Tibial artery (tissue), 4 donors: ENCODE data around the gene TRPC1.

Experiments used
- DNase-seq, 2 donors: peaks; one replicate each; pipeline ENCODE4 v3.0.0-alpha.2; 2019
- H3K27ac ChIP-seq, 2 donors: fragments of 200-600 bp; sonication (generic) in 1 of 2; 1 replicate in 1 of 2; 2 replicates in 1 of 2; pipeline ENCODE4 v1.5.1; 2018 to 2019; ENCODE audit warnings: mild to moderate bottlenecking in 1 of 2
- H3K27me3 ChIP-seq, 2 donors: fragments of 200-600 bp; sonication (generic) in 1 of 2; one replicate each; pipeline versions ENCODE4 v1.5.1 to v1.6.0; 2016 to 2019
- H3K36me3 ChIP-seq, 3 donors: fragments of 200-600 bp; sonication (generic) in 2 of 3; one replicate each; pipeline ENCODE4 v1.5.1; 2016 to 2019; ENCODE audit warnings: mild to moderate bottlenecking in 2 of 3
- H3K4me1 ChIP-seq, 4 donors: fragments of 200-600 bp; sonication (generic) in 2 of 4; 1 replicate in 3 of 4; 2 replicates in 1 of 4; pipeline ENCODE4 v1.5.1; 2016 to 2019
- H3K4me3 ChIP-seq, 2 donors: fragments of 200-600 bp; sonication (generic) in 1 of 2; 1 replicate in 1 of 2; 2 replicates in 1 of 2; pipeline ENCODE4 v1.5.1; 2018 to 2019; ENCODE audit warnings: mild to moderate bottlenecking in 2 of 2
- H3K9me3 ChIP-seq, 3 donors: fragments of 200-600 bp; sonication (generic) in 1 of 3; one replicate each; pipeline ENCODE4 v1.5.1; 2016 to 2019
- intact Hi-C: fragments of 100-400 bp; cut with DNase I; formaldehyde crosslinking; loops from one replicate; pipeline ENCODE4 v1.15.0; 2023; ENCODE audit warnings: low total_unique reads
- TF ChIP-seq, protein P1 (sequence below), 2 experiments: fragments of 200-600 bp in 1 of 2; fragments of 450-650 bp in 1 of 2; IDR thresholded peaks; one replicate each; pipeline ENCODE4 v1.5.1; 2017 to 2019; ENCODE audit warnings: antibody characterized with exemption in 2 of 2, mild to moderate bottlenecking in 1 of 2, moderate library complexity in 1 of 2

TRPC1 gene

DNA sequence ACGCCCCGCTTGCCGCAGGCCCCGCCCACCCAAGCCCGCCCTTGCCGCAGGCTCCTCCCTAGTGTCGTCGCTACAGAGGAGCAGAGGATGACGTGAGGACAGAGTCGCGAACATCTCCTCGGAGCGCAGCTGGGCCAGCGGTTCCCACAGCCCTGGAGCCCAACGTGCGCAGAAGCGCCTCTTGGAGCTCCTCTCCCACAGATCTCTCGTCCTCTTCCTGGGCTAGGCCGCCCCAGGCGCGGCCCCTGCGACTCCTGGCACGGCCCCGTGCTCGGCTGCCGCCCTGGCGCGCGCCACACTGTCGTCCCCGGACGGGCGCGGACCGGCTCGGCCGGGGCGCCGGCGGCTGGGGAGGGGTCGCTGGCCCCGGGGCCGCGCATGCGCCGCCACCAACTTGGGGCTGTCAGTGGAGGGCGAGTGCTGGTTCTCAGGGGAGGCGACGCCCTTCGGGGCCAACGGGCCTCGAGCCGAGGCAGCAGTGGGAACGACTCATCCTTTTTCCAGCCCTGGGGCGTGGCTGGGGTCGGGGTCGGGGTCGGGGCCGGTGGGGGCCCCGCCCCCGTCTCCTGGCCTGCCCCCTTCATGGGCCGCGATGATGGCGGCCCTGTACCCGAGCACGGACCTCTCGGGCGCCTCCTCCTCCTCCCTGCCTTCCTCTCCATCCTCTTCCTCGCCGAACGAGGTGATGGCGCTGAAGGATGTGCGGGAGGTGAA, at the start of gene TRPC1:
Gene TRPC1 (plus strand): TSS at position 67 of the 714 bp plus-strand sequence. CDS start 526 bp downstream, at position 593.
- intact Hi-C loops, result no loop called here
- TF ChIP-seq, protein P1, sequence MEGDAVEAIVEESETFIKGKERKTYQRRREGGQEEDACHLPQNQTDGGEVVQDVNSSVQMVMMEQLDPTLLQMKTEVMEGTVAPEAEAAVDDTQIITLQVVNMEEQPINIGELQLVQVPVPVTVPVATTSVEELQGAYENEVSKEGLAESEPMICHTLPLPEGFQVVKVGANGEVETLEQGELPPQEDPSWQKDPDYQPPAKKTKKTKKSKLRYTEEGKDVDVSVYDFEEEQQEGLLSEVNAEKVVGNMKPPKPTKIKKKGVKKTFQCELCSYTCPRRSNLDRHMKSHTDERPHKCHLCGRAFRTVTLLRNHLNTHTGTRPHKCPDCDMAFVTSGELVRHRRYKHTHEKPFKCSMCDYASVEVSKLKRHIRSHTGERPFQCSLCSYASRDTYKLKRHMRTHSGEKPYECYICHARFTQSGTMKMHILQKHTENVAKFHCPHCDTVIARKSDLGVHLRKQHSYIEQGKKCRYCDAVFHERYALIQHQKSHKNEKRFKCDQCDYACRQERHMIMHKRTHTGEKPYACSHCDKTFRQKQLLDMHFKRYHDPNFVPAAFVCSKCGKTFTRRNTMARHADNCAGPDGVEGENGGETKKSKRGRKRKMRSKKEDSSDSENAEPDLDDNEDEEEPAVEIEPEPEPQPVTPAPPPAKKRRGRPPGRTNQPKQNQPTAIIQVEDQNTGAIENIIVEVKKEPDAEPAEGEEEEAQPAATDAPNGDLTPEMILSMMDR (IDR thresholded peaks at IDR 0.05), result no peak
- peak; percentile 63 to 87 for DNase-seq
- H3K4me1 ChIP-seq, result peaks cover 0 to 24% (median 3%) of the 10 kb centered on the region in 4 donors
- H3K9me3 ChIP-seq, result no peaks in the 10 kb centered on the region
- peak within 1 kb of the TSS; percentile 78 to 95 for H3K27ac ChIP-seq
- no peaks in the 10 kb centered on the region for H3K27me3 ChIP-seq
- peak within 1 kb of the TSS; percentile 73 to 87 for H3K4me3 ChIP-seq
- H3K36me3 ChIP-seq, result no peaks in the 10 kb centered on the region

DNA sequence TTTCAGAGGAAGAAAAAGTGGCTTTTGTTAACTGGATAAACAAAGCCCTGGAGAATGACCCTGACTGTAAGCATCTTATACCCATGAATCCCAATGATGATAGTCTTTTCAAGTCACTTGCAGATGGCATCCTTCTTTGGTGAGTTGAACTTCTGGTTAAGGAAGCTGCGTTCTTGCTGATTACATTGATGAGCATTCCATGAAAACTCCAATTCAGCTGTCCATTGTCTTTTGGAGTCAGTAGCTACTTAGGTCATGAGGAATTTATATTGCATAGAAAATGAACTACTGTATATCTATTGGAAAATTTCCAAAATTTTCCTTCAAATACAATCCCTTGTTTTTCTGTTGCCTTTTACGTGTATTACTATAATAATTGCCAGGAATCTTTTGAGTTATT, 47.7 kb upstream of the TRPC1 start:
- no peaks in the 10 kb centered on the region for H3K27me3 ChIP-seq
- intact Hi-C loops, result no loop called here

DNA sequence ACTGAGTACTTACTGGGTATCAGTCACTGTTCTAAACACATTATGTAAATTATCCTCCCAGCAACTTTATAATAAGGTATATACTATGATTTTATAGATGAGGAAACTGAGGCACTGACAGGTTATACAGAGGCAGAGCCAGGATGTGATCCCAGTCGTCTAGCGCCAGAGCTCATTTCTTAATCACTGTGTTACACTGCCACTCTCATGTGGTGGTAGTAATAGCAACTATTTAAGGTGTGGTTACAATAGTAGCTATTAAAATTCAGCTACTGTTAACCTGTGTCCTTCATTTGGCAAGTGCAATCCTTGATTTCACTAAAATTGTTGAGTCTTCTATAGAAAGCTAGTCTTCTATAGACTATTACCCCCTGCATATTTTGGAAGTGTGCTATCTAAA, 43.1 kb upstream of the TRPC1 start:
- no peaks in the 10 kb centered on the region for H3K4me1 ChIP-seq
- no peaks in the 10 kb centered on the region for H3K27me3 ChIP-seq
- H3K9me3 ChIP-seq, result no peaks in the 10 kb centered on the region
- TF ChIP-seq, protein P1 (IDR thresholded peaks at IDR 0.05), result no peak
- H3K36me3 ChIP-seq, result no peaks in the 10 kb centered on the region
- no peak overlapping the region for H3K4me3 ChIP-seq
- H3K27ac ChIP-seq, result no peak overlapping the region
- intact Hi-C loops, result no loop called here
- no peak for DNase-seq

More for the DNA sequence above, 47.7 kb upstream of the TRPC1 start:
- Histone ChIP-seq H3K27ac (no peak overlapping the region), H3K9me3 (no peaks in the 10 kb centered on the region), H3K36me3 (no peaks in the 10 kb centered on the region), H3K4me3 (no peak overlapping the region), H3K4me1 (no peaks in the 10 kb centered on the region)
- TF ChIP-seq, protein P1 (IDR thresholded peaks at IDR 0.05), result no peak
- no peak for DNase-seq

DNA sequence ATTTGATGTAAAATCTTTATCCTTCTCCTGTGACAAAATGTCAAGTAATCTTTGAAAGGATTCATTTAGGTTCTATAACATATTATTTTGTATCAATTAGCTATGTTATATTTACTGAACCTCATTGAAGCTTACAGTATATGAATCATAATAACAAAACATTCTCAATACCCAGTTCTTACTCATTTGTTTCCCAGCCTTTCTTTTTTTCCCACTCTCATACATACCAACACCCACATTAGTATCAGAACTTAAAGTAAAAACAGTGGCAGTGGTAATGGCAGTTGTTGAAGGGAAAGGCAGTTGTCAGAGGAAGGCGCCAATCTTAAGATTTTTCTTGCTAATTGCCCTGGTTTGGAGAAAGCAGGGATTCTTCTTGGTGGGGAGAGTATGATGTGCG, 33.2 kb upstream of the TRPC1 start:
- TF ChIP-seq, protein P1 (IDR thresholded peaks at IDR 0.05), result no peak
- Histone ChIP-seq H3K4me1 (no peaks in the 10 kb centered on the region), H3K9me3 (no peaks in the 10 kb centered on the region), H3K27ac (no peak overlapping the region), H3K4me3 (no peak overlapping the region), H3K27me3 (no peaks in the 10 kb centered on the region), H3K36me3 (no peaks in the 10 kb centered on the region)
- intact Hi-C loops, result no loop called here
- no peak for DNase-seq

DNA sequence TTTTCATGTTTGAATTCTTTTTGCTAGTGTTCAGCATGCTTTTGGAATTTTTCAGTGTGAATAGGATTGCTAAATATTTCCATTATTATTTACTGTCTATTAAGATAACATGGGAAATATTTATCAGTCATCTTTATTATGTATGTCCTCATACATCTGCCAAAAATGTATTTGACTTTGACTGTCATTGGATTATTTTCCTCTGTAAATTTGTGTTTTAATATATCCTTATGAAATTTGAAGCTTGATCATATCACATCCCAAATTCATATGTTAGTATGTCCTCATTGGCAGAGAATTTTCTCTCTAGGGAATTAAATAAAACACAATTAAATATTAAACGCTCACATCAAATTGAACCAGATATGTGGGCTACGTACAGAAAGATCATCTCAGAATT, 32.3 kb upstream of the TRPC1 start:
- TF ChIP-seq, protein P1 (IDR thresholded peaks at IDR 0.05), result no peak
- intact Hi-C loops, result no loop called here
- Histone ChIP-seq H3K27ac (no peak overlapping the region), H3K9me3 (no peaks in the 10 kb centered on the region), H3K4me1 (no peaks in the 10 kb centered on the region), H3K4me3 (no peak overlapping the region), H3K36me3 (no peaks in the 10 kb centered on the region), H3K27me3 (no peaks in the 10 kb centered on the region)
- DNase-seq, result no peak
